Measurements from ENCODE around the gene TANC2.

TANC2 gene

DNA sequence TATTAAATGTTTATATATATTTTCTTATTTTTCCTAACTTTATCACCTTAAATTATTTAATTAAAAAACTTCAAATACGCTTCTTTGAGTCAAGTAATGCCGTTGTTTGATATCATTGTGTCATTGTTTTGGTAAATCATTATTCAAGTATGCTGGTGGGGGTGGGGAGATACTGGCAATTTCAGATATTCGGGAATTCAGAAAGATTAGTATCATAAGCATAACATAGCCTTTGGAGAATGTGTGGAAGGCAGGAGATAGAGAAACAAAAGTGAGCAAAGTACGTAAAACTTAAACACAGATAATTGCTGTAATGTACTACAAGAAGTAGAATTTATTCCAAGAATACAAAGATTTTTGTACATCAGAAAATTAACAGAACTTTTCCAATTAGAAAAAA, 49.8 kb downstream of the TANC2 start:
- no peak for DNase-seq

Data from NCI-H1436 (cell line).